Epithelial cell of esophagus (primary cell): ENCODE results near the gene GOLT1A.

Experiments
- DNase-seq: peaks from one replicate; pipeline ENCODE4 v3.0.0; 2010; ENCODE audit warnings: low read depth
- H3K4me3 ChIP-seq: 2 replicates; pipeline ENCODE4 v1.5.1; 2011; ENCODE audit warnings: mild to moderate bottlenecking, low read length, control low read depth
- CTCF ChIP-seq: IDR thresholded peaks from 2 replicates; pipeline ENCODE4 v1.5.1; 2011; ENCODE audit warnings: low read depth, mild to moderate bottlenecking, low read length, control low read depth, inconsistent platforms; ENCODE audit not compliant: insufficient read depth; ENCODE audit errors: missing control alignments

Gene GOLT1A

GRCh38 chr1:204152310-204153044, 61.3 kb downstream of the GOLT1A start:
- no peak for DNase-seq
- peak; percentile 7 for TF ChIP-seq CTCF
- H3K4me3 ChIP-seq, result peak overlapping the region; percentile 49

GRCh38 chr1:204151552-204152309, 62.1 kb downstream of the GOLT1A start, which contains the start of gene ETNK2:
Gene ETNK2 (minus strand): TSS chr1:204152044. CDS start chr1:204151852, 192 bp downstream.
- DNase-seq, result peak; percentile 32
- H3K4me3 ChIP-seq, result peak within 1 kb of the TSS; percentile 54
- no peak for TF ChIP-seq CTCF

GRCh38 chr1:204150702-204151551, 62.9 kb downstream of the GOLT1A start:
- DNase-seq, result no peak
- peak overlapping the region; percentile 54 for H3K4me3 ChIP-seq
- no peak for TF ChIP-seq CTCF

GRCh38 chr1:204149635-204150565, 63.9 kb downstream of the GOLT1A start:
- no peak for DNase-seq
- H3K4me3 ChIP-seq, result peak overlapping the region; percentile 54
- TF ChIP-seq CTCF, result no peak

GRCh38 chr1:204149107-204149506, 64.7 kb downstream of the GOLT1A start:
- H3K4me3 ChIP-seq, result no peak overlapping the region
- TF ChIP-seq CTCF, result no peak
- DNase-seq, result no peak
